HEK293 (cell line): ENCODE measurements around the gene CD163L1.

Experiments used
- CTCF ChIA-PET: fragments of 350-600 bp; formaldehyde crosslinking; extraction: SDS; loops from one replicate; lab custom pipeline; 2021; ENCODE audit warnings: antibody characterized with exemption; lab: Yijun Ruan, JAX
- POLR2A ChIA-PET: fragments of 300-600 bp; formaldehyde crosslinking; extraction: SDS; loops from one replicate; lab custom pipeline; 2020; ENCODE audit warnings: antibody characterized with exemption, inconsistent platforms; lab: Yijun Ruan, JAX
- H3K27ac ChIP-seq: fragments of 200-500 bp; sonication (Bioruptor generic); 2 replicates; pipeline ENCODE4 v1.5.1; 2014; ENCODE audit warnings: low read depth, low read length, control low read depth, inconsistent platforms; ENCODE audit errors: extremely low read depth
- H3K36me3 ChIP-seq, 2 experiments: fragments of 200-500 bp in 1 of 2; sonication (Bioruptor generic) in 1 of 2; 1 replicate in 1 of 2; 2 replicates in 1 of 2; pipeline ENCODE4 v1.5.1; 2014 to 2017; ENCODE audit warnings: inconsistent platforms in 2 of 2, low read length in 2 of 2; ENCODE audit not compliant: control insufficient read depth in 2 of 2, insufficient read depth in 1 of 2
- H3K4me1 ChIP-seq: fragments of 200-500 bp; sonication (Bioruptor generic); 2 replicates; pipeline ENCODE4 v1.5.1; 2014; ENCODE audit warnings: mild to moderate bottlenecking, low read length, inconsistent platforms; ENCODE audit not compliant: control insufficient read depth, insufficient read depth
- H3K4me3 ChIP-seq: 2 replicates; pipeline ENCODE4 v1.5.1; 2011; ENCODE audit warnings: low read depth, mild to moderate bottlenecking, control low read depth, low read length, moderate library complexity
- H3K9me3 ChIP-seq: fragments of 200-500 bp; sonication (Bioruptor generic); 2 replicates; pipeline ENCODE4 v1.5.1; 2014; ENCODE audit warnings: low read depth, low read length, inconsistent platforms; ENCODE audit not compliant: control insufficient read depth, insufficient read depth
- GLI4 ChIP-seq: fragments of 450-650 bp; formaldehyde crosslinking; IDR thresholded peaks from 2 replicates; pipeline ENCODE4 v1.5.1; 2016; ENCODE audit warnings: missing biosample characterization, missing genetic modification characterization
- GLIS2 ChIP-seq: fragments of 450-650 bp; formaldehyde crosslinking; IDR thresholded peaks from 2 replicates; pipeline ENCODE4 v1.5.1; 2016; ENCODE audit warnings: missing biosample characterization, missing genetic modification characterization
- ZNF155 ChIP-seq: fragments of 450-650 bp; formaldehyde crosslinking; IDR thresholded peaks from 2 replicates; pipeline ENCODE4 v1.5.1; 2016; ENCODE audit warnings: missing biosample characterization, missing genetic modification characterization
- ZNF223 ChIP-seq: fragments of 450-650 bp; formaldehyde crosslinking; IDR thresholded peaks from 2 replicates; pipeline ENCODE4 v1.5.1; 2016; ENCODE audit warnings: missing biosample characterization, missing genetic modification characterization
- ZNF23 ChIP-seq: fragments of 450-650 bp; formaldehyde crosslinking; IDR thresholded peaks from 2 replicates; pipeline ENCODE4 v1.5.1; 2016; ENCODE audit warnings: missing biosample characterization, missing genetic modification characterization, borderline replicate concordance
- ZNF335 ChIP-seq: fragments of 450-650 bp; formaldehyde crosslinking; conservative IDR thresholded peaks from 2 replicates; pipeline ENCODE4 v1.5.1; 2016; ENCODE audit warnings: missing biosample characterization, missing genetic modification characterization
- ZNF354C ChIP-seq: fragments of 450-650 bp; formaldehyde crosslinking; IDR thresholded peaks from 2 replicates; pipeline ENCODE4 v1.5.1; 2016; ENCODE audit warnings: missing biosample characterization, missing genetic modification characterization, low read depth, borderline replicate concordance
- ZNF394 ChIP-seq: fragments of 450-650 bp; formaldehyde crosslinking; IDR thresholded peaks from 2 replicates; pipeline ENCODE4 v1.5.1; 2016; ENCODE audit warnings: missing biosample characterization, missing genetic modification characterization, mild to moderate bottlenecking, moderate library complexity, borderline replicate concordance
- ZNF404 ChIP-seq: fragments of 450-650 bp; formaldehyde crosslinking; IDR thresholded peaks from 2 replicates; pipeline ENCODE4 v1.5.1; 2017; ENCODE audit warnings: missing biosample characterization, missing genetic modification characterization
- ZNF549 ChIP-seq: fragments of 450-650 bp; IDR thresholded peaks from 2 replicates; pipeline ENCODE4 v1.5.1; 2018; ENCODE audit warnings: missing biosample characterization, missing genetic modification characterization, mild to moderate bottlenecking, inconsistent platforms, moderate library complexity
- ZNF560 ChIP-seq: fragments of 450-650 bp; formaldehyde crosslinking; IDR thresholded peaks from 2 replicates; pipeline ENCODE4 v1.5.1; 2017; ENCODE audit warnings: missing biosample characterization, missing genetic modification characterization, borderline replicate concordance
- ZNF561 ChIP-seq: fragments of 450-650 bp; IDR thresholded peaks from 2 replicates; pipeline ENCODE4 v1.5.1; 2018; ENCODE audit warnings: missing biosample characterization, missing genetic modification characterization, borderline replicate concordance
- ZNF658 ChIP-seq: fragments of 450-650 bp; formaldehyde crosslinking; IDR thresholded peaks from 2 replicates; pipeline ENCODE4; 2016; ENCODE audit warnings: missing biosample characterization, missing genetic modification characterization
- ZNF664 ChIP-seq: fragments of 450-650 bp; formaldehyde crosslinking; IDR thresholded peaks from 2 replicates; pipeline ENCODE4 v1.5.1; 2016; ENCODE audit warnings: missing biosample characterization, missing genetic modification characterization
- TF ChIP-seq, protein P1 (sequence below): fragments of 450-650 bp; formaldehyde crosslinking; IDR thresholded peaks from 2 replicates; pipeline ENCODE4 v1.5.1; 2016; ENCODE audit warnings: missing biosample characterization, missing genetic modification characterization
- TF ChIP-seq, protein P2 (sequence below): fragments of 450-650 bp; formaldehyde crosslinking; IDR thresholded peaks from 2 replicates; pipeline ENCODE4 v1.5.1; 2017; ENCODE audit warnings: missing biosample characterization, missing genetic modification characterization
- TF ChIP-seq, protein P3 (sequence below): fragments of 450-650 bp; formaldehyde crosslinking; optimal IDR thresholded peaks from 2 replicates; pipeline ENCODE3; 2016; ENCODE audit warnings: missing biosample characterization, mild to moderate bottlenecking, missing genetic modification characterization
- TF ChIP-seq, protein P4 (sequence below): fragments of 450-650 bp; formaldehyde crosslinking; IDR thresholded peaks from 2 replicates; pipeline ENCODE4 v1.5.1; 2017; ENCODE audit warnings: missing biosample characterization, missing genetic modification characterization
- TF ChIP-seq, protein P5 (sequence below): fragments of 450-650 bp; formaldehyde crosslinking; IDR thresholded peaks from 2 replicates; pipeline ENCODE4 v1.5.1; 2016; ENCODE audit warnings: missing biosample characterization, missing genetic modification characterization

The CD163L1 gene

DNA sequence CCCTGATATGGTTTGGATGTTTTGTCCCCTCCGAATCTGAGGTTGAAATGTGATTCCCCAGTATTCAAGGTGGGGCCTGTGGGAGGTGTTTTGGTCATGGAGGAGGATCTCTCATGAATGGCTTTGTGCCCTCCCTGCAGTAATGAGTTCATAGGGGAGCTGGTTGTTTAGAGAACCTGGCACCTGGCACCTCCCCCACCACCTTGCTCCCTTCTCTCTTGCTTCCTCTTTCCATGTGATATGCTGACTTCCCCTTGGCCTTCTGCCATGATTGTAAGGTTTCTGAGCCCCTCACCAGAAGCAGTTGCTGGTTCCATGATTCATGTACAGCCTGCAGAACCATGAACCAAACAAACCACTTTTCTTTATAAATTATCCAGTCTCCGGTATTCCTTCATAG, 32.6 kb downstream of the CD163L1 start:
- Histone ChIP-seq H3K9me3 (no peaks in the 10 kb centered on the region), H3K4me1 (no peaks in the 10 kb centered on the region), H3K27ac (no peak overlapping the region), H3K4me3 (no peak overlapping the region), H3K36me3 (no peaks in the 10 kb centered on the region)
- TF ChIP-seq, protein P1, sequence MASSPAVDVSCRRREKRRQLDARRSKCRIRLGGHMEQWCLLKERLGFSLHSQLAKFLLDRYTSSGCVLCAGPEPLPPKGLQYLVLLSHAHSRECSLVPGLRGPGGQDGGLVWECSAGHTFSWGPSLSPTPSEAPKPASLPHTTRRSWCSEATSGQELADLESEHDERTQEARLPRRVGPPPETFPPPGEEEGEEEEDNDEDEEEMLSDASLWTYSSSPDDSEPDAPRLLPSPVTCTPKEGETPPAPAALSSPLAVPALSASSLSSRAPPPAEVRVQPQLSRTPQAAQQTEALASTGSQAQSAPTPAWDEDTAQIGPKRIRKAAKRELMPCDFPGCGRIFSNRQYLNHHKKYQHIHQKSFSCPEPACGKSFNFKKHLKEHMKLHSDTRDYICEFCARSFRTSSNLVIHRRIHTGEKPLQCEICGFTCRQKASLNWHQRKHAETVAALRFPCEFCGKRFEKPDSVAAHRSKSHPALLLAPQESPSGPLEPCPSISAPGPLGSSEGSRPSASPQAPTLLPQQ (tag by site-specific recombination) = no peak
- TF ChIP-seq ZNF394 (tag by site-specific recombination) (no peak), ZNF223 (no peak), ZNF664 (tag by site-specific recombination) (no peak), ZNF335 (no peak), ZNF561 (no peak)
- CTCF ChIA-PET = no interaction called here
- POLR2A ChIA-PET = no interaction called here

DNA sequence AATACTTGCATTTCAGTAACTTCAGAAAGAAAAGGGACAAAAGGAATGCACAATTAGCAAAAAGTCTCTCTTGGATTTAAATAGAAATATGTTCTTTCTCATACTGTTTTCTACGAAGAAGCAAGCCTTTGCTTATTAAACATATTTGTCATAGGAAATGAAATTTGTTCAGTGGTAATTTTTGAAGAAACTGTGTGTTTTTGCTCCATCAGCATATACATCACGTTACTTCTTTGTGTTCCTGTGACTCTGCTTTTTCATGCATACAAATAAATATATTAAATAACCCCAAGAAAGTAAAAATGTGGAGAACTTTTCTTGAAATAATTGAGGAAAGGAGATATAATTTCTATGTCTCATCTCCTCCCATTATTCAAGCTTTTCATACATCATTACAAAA, 39.7 kb downstream of the CD163L1 start:
- TF ChIP-seq, protein P2, sequence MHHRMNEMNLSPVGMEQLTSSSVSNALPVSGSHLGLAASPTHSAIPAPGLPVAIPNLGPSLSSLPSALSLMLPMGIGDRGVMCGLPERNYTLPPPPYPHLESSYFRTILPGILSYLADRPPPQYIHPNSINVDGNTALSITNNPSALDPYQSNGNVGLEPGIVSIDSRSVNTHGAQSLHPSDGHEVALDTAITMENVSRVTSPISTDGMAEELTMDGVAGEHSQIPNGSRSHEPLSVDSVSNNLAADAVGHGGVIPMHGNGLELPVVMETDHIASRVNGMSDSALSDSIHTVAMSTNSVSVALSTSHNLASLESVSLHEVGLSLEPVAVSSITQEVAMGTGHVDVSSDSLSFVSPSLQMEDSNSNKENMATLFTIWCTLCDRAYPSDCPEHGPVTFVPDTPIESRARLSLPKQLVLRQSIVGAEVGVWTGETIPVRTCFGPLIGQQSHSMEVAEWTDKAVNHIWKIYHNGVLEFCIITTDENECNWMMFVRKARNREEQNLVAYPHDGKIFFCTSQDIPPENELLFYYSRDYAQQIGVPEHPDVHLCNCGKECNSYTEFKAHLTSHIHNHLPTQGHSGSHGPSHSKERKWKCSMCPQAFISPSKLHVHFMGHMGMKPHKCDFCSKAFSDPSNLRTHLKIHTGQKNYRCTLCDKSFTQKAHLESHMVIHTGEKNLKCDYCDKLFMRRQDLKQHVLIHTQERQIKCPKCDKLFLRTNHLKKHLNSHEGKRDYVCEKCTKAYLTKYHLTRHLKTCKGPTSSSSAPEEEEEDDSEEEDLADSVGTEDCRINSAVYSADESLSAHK (tag by site-specific recombination) = no peak
- TF ChIP-seq ZNF404 (no peak), ZNF664 (tag by site-specific recombination) (no peak), ZNF560 (no peak), GLI4 (no peak), ZNF658 (tag by site-specific recombination) (no peak), GLIS2 (tag by site-specific recombination) (no peak), ZNF155 (tag by site-specific recombination) (no peak), ZNF23 (no peak), ZNF354C (tag by site-specific recombination) (no peak), ZNF549 (tag by site-specific recombination) (no peak)
- TF ChIP-seq, protein P3, sequence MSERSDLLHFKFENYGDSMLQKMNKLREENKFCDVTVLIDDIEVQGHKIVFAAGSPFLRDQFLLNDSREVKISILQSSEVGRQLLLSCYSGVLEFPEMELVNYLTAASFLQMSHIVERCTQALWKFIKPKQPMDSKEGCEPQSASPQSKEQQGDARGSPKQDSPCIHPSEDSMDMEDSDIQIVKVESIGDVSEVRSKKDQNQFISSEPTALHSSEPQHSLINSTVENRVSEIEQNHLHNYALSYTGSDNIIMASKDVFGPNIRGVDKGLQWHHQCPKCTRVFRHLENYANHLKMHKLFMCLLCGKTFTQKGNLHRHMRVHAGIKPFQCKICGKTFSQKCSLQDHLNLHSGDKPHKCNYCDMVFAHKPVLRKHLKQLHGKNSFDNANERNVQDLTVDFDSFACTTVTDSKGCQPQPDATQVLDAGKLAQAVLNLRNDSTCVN = no peak
- TF ChIP-seq, protein P4, sequence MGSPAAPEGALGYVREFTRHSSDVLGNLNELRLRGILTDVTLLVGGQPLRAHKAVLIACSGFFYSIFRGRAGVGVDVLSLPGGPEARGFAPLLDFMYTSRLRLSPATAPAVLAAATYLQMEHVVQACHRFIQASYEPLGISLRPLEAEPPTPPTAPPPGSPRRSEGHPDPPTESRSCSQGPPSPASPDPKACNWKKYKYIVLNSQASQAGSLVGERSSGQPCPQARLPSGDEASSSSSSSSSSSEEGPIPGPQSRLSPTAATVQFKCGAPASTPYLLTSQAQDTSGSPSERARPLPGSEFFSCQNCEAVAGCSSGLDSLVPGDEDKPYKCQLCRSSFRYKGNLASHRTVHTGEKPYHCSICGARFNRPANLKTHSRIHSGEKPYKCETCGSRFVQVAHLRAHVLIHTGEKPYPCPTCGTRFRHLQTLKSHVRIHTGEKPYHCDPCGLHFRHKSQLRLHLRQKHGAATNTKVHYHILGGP (tag by site-specific recombination) = no peak
- TF ChIP-seq, protein P5, sequence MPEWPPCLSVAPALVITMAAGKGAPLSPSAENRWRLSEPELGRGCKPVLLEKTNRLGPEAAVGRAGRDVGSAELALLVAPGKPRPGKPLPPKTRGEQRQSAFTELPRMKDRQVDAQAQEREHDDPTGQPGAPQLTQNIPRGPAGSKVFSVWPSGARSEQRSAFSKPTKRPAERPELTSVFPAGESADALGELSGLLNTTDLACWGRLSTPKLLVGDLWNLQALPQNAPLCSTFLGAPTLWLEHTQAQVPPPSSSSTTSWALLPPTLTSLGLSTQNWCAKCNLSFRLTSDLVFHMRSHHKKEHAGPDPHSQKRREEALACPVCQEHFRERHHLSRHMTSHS (tag by site-specific recombination) = no peak
- Histone ChIP-seq H3K36me3 (no peaks in the 10 kb centered on the region), H3K4me3 (no peak overlapping the region), H3K4me1 (no peaks in the 10 kb centered on the region), H3K9me3 (no peaks in the 10 kb centered on the region), H3K27ac (no peak overlapping the region)
- ChIA-PET POLR2A (no interaction called here), CTCF (no interaction called here)
